MCF 10A (cell line): ENCODE results near the gene AVL9. TPM values are rescaled to one million over a fixed set of nuclear protein-coding genes. Genes with fewer than 3 reads are reported as not detected.

Experiments
- BruUV-seq: library from RNA; stranded (reverse); fragments of 400-500 nt; replicated peaks from 2 replicates; lab custom pipeline; 2021; lab: Mats Ljungman, UMichigan
- CTCF ChIA-PET: fragments of 300-600 bp; sonication (Branson Sonifier 250); formaldehyde crosslinking; extraction: SDS; loops from one replicate; lab custom pipeline; 2021; ENCODE audit warnings: antibody characterized with exemption, inconsistent platforms; lab: Yijun Ruan, JAX
- POLR2A ChIA-PET: fragments of 300-600, 350-650 bp; sonication (Branson Sonifier 250); formaldehyde crosslinking; extraction: SDS; loops from one replicate; lab custom pipeline; 2020; ENCODE audit warnings: antibody characterized with exemption, inconsistent platforms; lab: Yijun Ruan, JAX
- DNase-seq: peaks from one replicate; pipeline ENCODE4 v3.0.0-alpha.2; 2018; ENCODE audit not compliant: unreplicated experiment
- H3K27ac Mint-ChIP-seq: one replicate; pipeline ENCODE4 v1.8.0; 2022; ENCODE audit warnings: mild to moderate bottlenecking, low read depth, mixed read lengths; ENCODE audit not compliant: unreplicated experiment
- H3K27me3 Mint-ChIP-seq: one replicate; pipeline ENCODE4 v1.8.0; 2022; ENCODE audit warnings: mixed read lengths; ENCODE audit not compliant: insufficient read depth, unreplicated experiment
- H3K36me3 Mint-ChIP-seq: one replicate; pipeline ENCODE4 v1.8.0; 2022; ENCODE audit warnings: mild to moderate bottlenecking, moderate library complexity, mixed read lengths; ENCODE audit not compliant: insufficient read depth, unreplicated experiment
- H3K4me1 Mint-ChIP-seq: one replicate; pipeline ENCODE4 v1.8.0; 2022; ENCODE audit warnings: mixed read lengths; ENCODE audit not compliant: insufficient read depth, unreplicated experiment
- H3K4me3 Mint-ChIP-seq: one replicate; pipeline ENCODE4 v1.8.0; 2022; ENCODE audit warnings: mild to moderate bottlenecking, moderate library complexity, mixed read lengths; ENCODE audit not compliant: unreplicated experiment
- H3K9me3 Mint-ChIP-seq: one replicate; pipeline ENCODE4 v1.8.0; 2022; ENCODE audit warnings: mixed read lengths; ENCODE audit not compliant: unreplicated experiment
- CTCF ChIP-seq: fragments of 200-600 bp; IDR thresholded peaks from one replicate; pipeline ENCODE4 v1.8.0; 2022; ENCODE audit warnings: antibody characterized with exemption, mild to moderate bottlenecking; ENCODE audit not compliant: unreplicated experiment
- intact Hi-C: fragments of 100-400 bp; cut with micrococcal nuclease; formaldehyde crosslinking; loops from 2 replicates; pipeline ENCODE4 v1.14.1; 2022
- total RNA-seq: library from RNA; stranded (reverse); gene quantifications from 2 replicates; pipeline ENCODE4 v1.2.3, GENCODE V29; 2022

The AVL9 gene
- total RNA-seq, 1 experiment from 2014 or later, result 38.6 TPM

GRCh38 chr7:32525839-32526238 lies 30.6 kb downstream of the AVL9 start:
- no peaks in the 10 kb centered on the region for H3K9me3 Mint-ChIP-seq
- H3K27me3 Mint-ChIP-seq, result no peaks in the 10 kb centered on the region
- H3K4me1 Mint-ChIP-seq, result no peaks in the 10 kb centered on the region
- no TSS peak for BruUV-seq
- intact Hi-C loops, result no loop called here
- CTCF ChIA-PET, result no interaction called here
- POLR2A ChIA-PET, result interaction anchor here (0.6 kb wide), 1 partner anchor 27 kb away, joined by 3 read pairs; no protein-coding TSS in a partner anchor
- no peak overlapping the region for H3K4me3 Mint-ChIP-seq
- no peak for DNase-seq
- H3K27ac Mint-ChIP-seq, result no peak overlapping the region
- H3K36me3 Mint-ChIP-seq, result peaks cover 16% of the 10 kb centered on the region
- no peak for TF ChIP-seq CTCF

- POLR2A ChIA-PET, result interaction anchor here (0.6 to 0.7 kb wide), 2 partner anchors 9 to 30 kb away, joined by 3 read pairs; no protein-coding TSS in a partner anchor
Measured at GRCh38 chr7:32531402-32531801, 36.1 kb downstream of the AVL9 start.

GRCh38 chr7:32532086-32532485 lies 36.8 kb downstream of the AVL9 start:
- H3K36me3 Mint-ChIP-seq, result peaks cover 18% of the 10 kb centered on the region
- BruUV-seq, result no TSS peak
- POLR2A ChIA-PET, result no interaction called here
- H3K27me3 Mint-ChIP-seq, result no peaks in the 10 kb centered on the region
- DNase-seq, result no peak
- no peak for TF ChIP-seq CTCF
- H3K4me1 Mint-ChIP-seq, result peaks cover 6% of the 10 kb centered on the region
- H3K4me3 Mint-ChIP-seq, result no peak overlapping the region
- intact Hi-C loops, result no loop called here
- H3K9me3 Mint-ChIP-seq, result no peaks in the 10 kb centered on the region
- H3K27ac Mint-ChIP-seq, result no peak overlapping the region
- CTCF ChIA-PET, result interaction anchor here (0.7 to 1.5 kb wide), 2 partner anchors 14 to 1337 kb away, joined by 3 read pairs; no protein-coding TSS in a partner anchor

More at GRCh38 chr7:32531402-32531801, 36.1 kb downstream of the AVL9 start:
- Mint-ChIP-seq H3K36me3 (peaks cover 18% of the 10 kb centered on the region), H3K27me3 (no peaks in the 10 kb centered on the region), H3K27ac (no peak overlapping the region), H3K9me3 (no peaks in the 10 kb centered on the region), H3K4me3 (no peak overlapping the region), H3K4me1 (peaks cover under 1% of the 10 kb centered on the region)
- no TSS peak for BruUV-seq
- CTCF ChIA-PET, result interaction anchor here (0.7 to 1.5 kb wide), 2 partner anchors 14 to 1337 kb away, joined by 3 read pairs; no protein-coding TSS in a partner anchor
- intact Hi-C loops, result no loop called here
- no peak for DNase-seq
- no peak for TF ChIP-seq CTCF

- Mint-ChIP-seq H3K36me3 (peaks cover 18% of the 10 kb centered on the region), H3K27ac (no peak overlapping the region), H3K9me3 (no peaks in the 10 kb centered on the region), H3K4me1 (peaks cover 6% of the 10 kb centered on the region), H3K4me3 (no peak overlapping the region), H3K27me3 (no peaks in the 10 kb centered on the region)
- DNase-seq, result no peak
- BruUV-seq, result no TSS peak
- intact Hi-C loops, result no loop called here
- ChIA-PET POLR2A (no interaction called here), CTCF (interaction anchor here (1.5 kb wide), 1 partner anchor 13 kb away, joined by 3 read pairs; no protein-coding TSS in a partner anchor)
- no peak for TF ChIP-seq CTCF
Measured at GRCh38 chr7:32532716-32533115, 37.4 kb downstream of the AVL9 start.
